HFF-Myc (cell line): ENCODE measurements around the gene GOLGA5.

Experiments
- DNase-seq: peaks from one replicate; pipeline ENCODE4 v3.0.0-alpha.2; 2011; ENCODE audit warnings: low read depth; ENCODE audit errors: extremely low read depth
- H3K4me3 ChIP-seq: replicated peaks from 2 replicates; pipeline ENCODE4 v1.5.1; 2011; ENCODE audit warnings: low read depth, mild to moderate bottlenecking, control low read depth, low read length
- TF ChIP-seq, protein P1 (sequence below): IDR thresholded peaks from 2 replicates; pipeline ENCODE4 v1.5.1; 2012; ENCODE audit warnings: mild to moderate bottlenecking, low read depth, low read length, control low read depth; ENCODE audit errors: missing control alignments

Gene GOLGA5

DNA sequence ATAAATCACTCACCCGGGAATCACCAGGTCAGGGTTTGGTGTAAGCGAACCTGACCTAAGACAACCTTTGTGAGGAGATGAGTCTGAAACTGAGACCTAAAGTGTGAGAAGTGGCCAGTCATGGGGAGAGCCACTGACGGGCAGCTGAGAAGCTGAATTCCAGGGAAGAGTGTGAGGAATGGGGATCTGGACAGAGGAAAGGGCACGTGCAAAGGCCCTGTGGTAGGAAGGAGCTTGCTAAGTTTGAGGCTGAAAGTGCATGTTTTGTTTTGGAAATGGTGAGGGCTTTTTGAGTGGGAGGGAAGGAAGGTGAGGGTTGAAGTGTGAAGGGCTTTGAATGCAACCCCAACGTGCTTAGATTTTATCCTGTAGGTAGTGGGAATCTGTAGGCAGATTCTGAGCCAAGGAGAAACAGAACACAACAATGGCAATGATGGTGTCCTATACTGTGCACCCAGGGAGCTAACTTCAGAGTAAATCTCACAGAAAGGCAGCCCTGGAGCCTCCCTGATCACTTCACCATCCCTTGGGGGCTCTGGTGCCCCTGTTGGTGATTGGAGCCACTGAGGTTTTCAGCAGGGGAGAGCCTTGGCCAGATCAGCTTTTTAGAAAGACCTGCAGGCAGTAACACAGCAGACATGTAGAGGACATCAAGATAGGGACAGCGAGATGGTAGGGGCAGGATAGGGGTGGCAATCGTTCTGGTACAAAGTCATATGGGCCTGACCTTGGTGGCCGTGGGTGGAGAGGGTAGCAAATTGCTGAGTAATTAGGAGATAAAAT lies 91.4 kb downstream of the GOLGA5 start:
- DNase-seq: no peak
- TF ChIP-seq, protein P1, sequence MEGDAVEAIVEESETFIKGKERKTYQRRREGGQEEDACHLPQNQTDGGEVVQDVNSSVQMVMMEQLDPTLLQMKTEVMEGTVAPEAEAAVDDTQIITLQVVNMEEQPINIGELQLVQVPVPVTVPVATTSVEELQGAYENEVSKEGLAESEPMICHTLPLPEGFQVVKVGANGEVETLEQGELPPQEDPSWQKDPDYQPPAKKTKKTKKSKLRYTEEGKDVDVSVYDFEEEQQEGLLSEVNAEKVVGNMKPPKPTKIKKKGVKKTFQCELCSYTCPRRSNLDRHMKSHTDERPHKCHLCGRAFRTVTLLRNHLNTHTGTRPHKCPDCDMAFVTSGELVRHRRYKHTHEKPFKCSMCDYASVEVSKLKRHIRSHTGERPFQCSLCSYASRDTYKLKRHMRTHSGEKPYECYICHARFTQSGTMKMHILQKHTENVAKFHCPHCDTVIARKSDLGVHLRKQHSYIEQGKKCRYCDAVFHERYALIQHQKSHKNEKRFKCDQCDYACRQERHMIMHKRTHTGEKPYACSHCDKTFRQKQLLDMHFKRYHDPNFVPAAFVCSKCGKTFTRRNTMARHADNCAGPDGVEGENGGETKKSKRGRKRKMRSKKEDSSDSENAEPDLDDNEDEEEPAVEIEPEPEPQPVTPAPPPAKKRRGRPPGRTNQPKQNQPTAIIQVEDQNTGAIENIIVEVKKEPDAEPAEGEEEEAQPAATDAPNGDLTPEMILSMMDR: no peak
- no peak overlapping the region for H3K4me3 ChIP-seq

DNA sequence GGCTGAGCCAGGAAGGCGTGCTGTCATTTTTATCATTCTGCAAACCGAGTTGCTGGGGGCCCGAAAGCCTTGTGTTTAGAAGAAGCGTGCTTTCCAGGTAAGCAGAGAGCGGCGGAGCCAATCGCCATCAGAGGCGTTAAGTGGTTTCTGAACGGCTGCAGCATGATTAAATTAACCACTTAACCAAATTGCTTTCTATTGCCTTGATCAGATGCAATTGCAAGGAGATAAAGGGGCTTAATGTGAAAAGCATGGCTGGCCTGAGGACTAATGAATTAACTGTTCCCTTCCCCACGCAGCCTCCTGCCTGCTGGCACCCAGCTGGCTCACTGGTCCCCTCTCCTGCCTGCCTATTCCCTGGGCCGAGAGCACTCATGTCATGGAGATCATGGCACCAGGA lies 92.2 kb downstream of the GOLGA5 start:
- H3K4me3 ChIP-seq: no peak overlapping the region
- DNase-seq: no peak
- TF ChIP-seq, protein P1: no peak

DNA sequence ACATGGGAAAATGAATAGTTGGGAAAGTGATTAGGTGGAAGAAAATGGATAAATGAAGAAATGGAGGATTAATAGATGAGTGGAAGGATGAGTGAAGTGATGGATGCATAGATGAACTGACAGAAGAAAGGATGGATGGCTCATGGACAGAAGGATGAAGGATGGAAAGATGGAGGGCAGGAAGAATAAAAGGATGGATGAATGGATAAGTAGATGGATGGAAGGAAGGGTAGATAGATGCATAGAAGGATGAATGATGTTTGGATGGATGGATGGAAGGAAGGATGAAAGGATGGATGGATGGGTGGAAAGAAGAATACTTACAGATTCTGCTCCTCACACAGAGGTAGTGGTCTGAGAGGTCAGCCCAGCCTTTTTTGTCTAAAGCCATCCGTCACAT lies 93.1 kb downstream of the GOLGA5 start:
- no peak for DNase-seq
- TF ChIP-seq, protein P1: no peak
- H3K4me3 ChIP-seq: no peak overlapping the region

DNA sequence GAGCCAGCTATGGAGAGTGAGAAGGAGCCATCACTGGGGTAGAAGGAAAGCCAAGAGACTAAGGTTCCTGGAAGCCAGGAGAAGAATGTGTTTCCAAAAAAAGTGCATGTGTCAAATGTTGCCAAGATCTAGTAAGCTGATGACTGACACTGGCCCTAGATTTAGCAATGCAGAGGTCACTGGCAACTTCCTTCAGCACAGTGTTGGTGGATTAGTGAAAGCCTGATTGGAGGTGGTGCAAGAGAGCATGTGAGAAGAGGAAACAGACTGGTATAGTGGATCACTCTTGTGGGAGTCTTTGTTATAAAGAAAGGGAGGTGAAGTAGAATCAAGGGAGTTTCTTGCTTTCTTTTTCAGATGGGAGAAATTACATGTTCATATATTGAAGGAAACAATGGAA lies 94.8 kb downstream of the GOLGA5 start:
- no peak for DNase-seq
- TF ChIP-seq, protein P1: no peak
- no peak overlapping the region for H3K4me3 ChIP-seq
